Activated naive CD8-positive, alpha-beta T cell treated with anti-CD3 and anti-CD28 coated beads, Interleukin-2, amount 10 ng/mL, durations not matched to agents 7 days and 5 days (primary cell): Measurements from ENCODE around the gene DMD. TPM values are rescaled to one million over a fixed set of nuclear protein-coding genes. Genes with fewer than 3 reads are reported as not detected.

ENCODE experiments used
- ATAC-seq: fragments of 150-1000 bp; cut with Tn5 transposase; one replicate; pipeline ENCODE4 v1.10.0; 2021; ENCODE audit warnings: low read depth, moderate library complexity
- POLR2A ChIA-PET: fragments of 350-600 bp; sonication (Branson Sonifier 250); formaldehyde crosslinking; loops from one replicate; lab custom pipeline; 2021; ENCODE audit warnings: antibody characterized with exemption; lab: Charles Lee
- DNase-seq: peaks from one replicate; pipeline ENCODE4 v3.0.0; 2021
- H3K27ac Mint-ChIP-seq: one replicate; pipeline ENCODE4 v1.8.0; 2022; ENCODE audit warnings: mild to moderate bottlenecking, mixed read lengths
- H3K27me3 Mint-ChIP-seq: one replicate; pipeline ENCODE4 v1.8.0; 2022; ENCODE audit warnings: mild to moderate bottlenecking, moderate library complexity, mixed read lengths
- H3K36me3 Mint-ChIP-seq: one replicate; pipeline ENCODE4 v1.8.0; 2021; ENCODE audit warnings: mild to moderate bottlenecking, mixed read lengths
- H3K4me1 Mint-ChIP-seq: one replicate; pipeline ENCODE4 v1.8.0; 2021; ENCODE audit warnings: mixed read lengths
- H3K4me3 Mint-ChIP-seq: one replicate; pipeline ENCODE4 v1.8.0; 2022; ENCODE audit warnings: mild to moderate bottlenecking, moderate library complexity, mixed read lengths
- H3K9me3 Mint-ChIP-seq: one replicate; pipeline ENCODE4 v1.8.0; 2021; ENCODE audit warnings: mixed read lengths
- total RNA-seq, 2 experiments: library from RNA; stranded (reverse); gene quantifications; one replicate each; pipeline ENCODE4 v1.2.3, GENCODE V29; 2021

Gene DMD
- total RNA-seq, 2 experiments from 2014 or later: 0.17 TPM; not detected in 1

GRCh38 chrX:32118832-32119231, 1092.5 kb downstream of the DMD start:
- POLR2A ChIA-PET: no interaction called here
- Mint-ChIP-seq H3K27ac (no peak overlapping the region), H3K4me3 (no peak overlapping the region), H3K27me3 (no peaks in the 10 kb centered on the region), H3K36me3 (no peaks in the 10 kb centered on the region), H3K4me1 (no peaks in the 10 kb centered on the region), H3K9me3 (no peaks in the 10 kb centered on the region)
- DNase-seq (no peak), ATAC-seq (no peak)

GRCh38 chrX:32116047-32116446, 1095.3 kb downstream of the DMD start:
- Mint-ChIP-seq H3K36me3 (no peaks in the 10 kb centered on the region), H3K4me1 (no peaks in the 10 kb centered on the region), H3K27me3 (no peaks in the 10 kb centered on the region), H3K9me3 (no peaks in the 10 kb centered on the region), H3K27ac (no peak overlapping the region), H3K4me3 (no peak overlapping the region)
- no peak for DNase-seq
- ATAC-seq: no peak
- POLR2A ChIA-PET: no interaction called here

- no peak overlapping the region for H3K4me3 Mint-ChIP-seq
- H3K27me3 Mint-ChIP-seq: no peaks in the 10 kb centered on the region
- no peaks in the 10 kb centered on the region for H3K36me3 Mint-ChIP-seq
- DNase-seq: no peak
- no peak overlapping the region for H3K27ac Mint-ChIP-seq
- H3K4me1 Mint-ChIP-seq: no peaks in the 10 kb centered on the region
- POLR2A ChIA-PET: no interaction called here
- no peaks in the 10 kb centered on the region for H3K9me3 Mint-ChIP-seq
- no peak for ATAC-seq
These were observed 1123.7 kb downstream of the DMD start for GRCh38 chrX:32087663-32088062.

- Mint-ChIP-seq H3K9me3 (no peaks in the 10 kb centered on the region), H3K27ac (no peak overlapping the region), H3K27me3 (no peaks in the 10 kb centered on the region), H3K4me3 (no peak overlapping the region), H3K4me1 (no peaks in the 10 kb centered on the region), H3K36me3 (no peaks in the 10 kb centered on the region)
- POLR2A ChIA-PET: no interaction called here
- ATAC-seq: no peak
- DNase-seq: no peak
These were observed 1126.6 kb downstream of the DMD start for GRCh38 chrX:32084757-32085156.

GRCh38 chrX:32048285-32048684, 1163.1 kb downstream of the DMD start:
- Mint-ChIP-seq H3K9me3 (no peaks in the 10 kb centered on the region), H3K4me1 (no peaks in the 10 kb centered on the region), H3K27ac (no peak overlapping the region), H3K4me3 (no peak overlapping the region), H3K27me3 (no peaks in the 10 kb centered on the region), H3K36me3 (no peaks in the 10 kb centered on the region)
- ATAC-seq (no peak), DNase-seq (no peak)
- POLR2A ChIA-PET: no interaction called here

DNA sequence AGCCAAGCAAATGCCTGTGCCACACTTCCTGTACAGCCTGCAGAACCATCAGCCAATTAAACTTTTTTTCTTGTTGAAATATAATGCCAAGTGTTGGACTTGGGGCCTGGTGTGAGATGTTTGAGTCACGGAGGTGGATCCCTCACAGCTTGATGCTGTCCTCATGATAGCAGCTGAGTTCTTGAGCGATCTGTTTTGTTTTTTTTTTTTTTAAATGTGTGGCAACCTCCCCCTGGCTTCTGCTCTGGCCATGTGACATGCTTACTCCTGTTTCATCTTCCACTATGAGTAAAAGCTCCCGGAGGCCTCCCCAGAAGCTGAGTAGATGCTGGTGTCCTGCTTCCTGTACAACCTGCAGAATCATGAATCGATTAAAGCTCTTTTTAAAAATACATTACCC, 1166.2 kb downstream of the DMD start:
- DNase-seq (no peak), ATAC-seq (no peak)
- Mint-ChIP-seq H3K27ac (no peak overlapping the region), H3K27me3 (no peaks in the 10 kb centered on the region), H3K4me3 (no peak overlapping the region), H3K9me3 (no peaks in the 10 kb centered on the region), H3K36me3 (no peaks in the 10 kb centered on the region), H3K4me1 (no peaks in the 10 kb centered on the region)
- POLR2A ChIA-PET: no interaction called here

- POLR2A ChIA-PET: no interaction called here
- no peak overlapping the region for H3K27ac Mint-ChIP-seq
- no peaks in the 10 kb centered on the region for H3K4me1 Mint-ChIP-seq
- no peak for ATAC-seq
- DNase-seq: no peak
- H3K4me3 Mint-ChIP-seq: no peak overlapping the region
- no peaks in the 10 kb centered on the region for H3K9me3 Mint-ChIP-seq
- H3K36me3 Mint-ChIP-seq: no peaks in the 10 kb centered on the region
- no peaks in the 10 kb centered on the region for H3K27me3 Mint-ChIP-seq
These were observed 1170.2 kb downstream of the DMD start for GRCh38 chrX:32041181-32041580.

GRCh38 chrX:32026772-32027171, 1184.6 kb downstream of the DMD start:
- no peaks in the 10 kb centered on the region for H3K4me1 Mint-ChIP-seq
- no peak overlapping the region for H3K27ac Mint-ChIP-seq
- ATAC-seq: no peak
- POLR2A ChIA-PET: no interaction called here
- no peak for DNase-seq
- no peaks in the 10 kb centered on the region for H3K36me3 Mint-ChIP-seq
- H3K4me3 Mint-ChIP-seq: no peak overlapping the region
- no peaks in the 10 kb centered on the region for H3K27me3 Mint-ChIP-seq
- H3K9me3 Mint-ChIP-seq: peaks cover 2% of the 10 kb centered on the region

- POLR2A ChIA-PET: no interaction called here
- ATAC-seq (no peak), DNase-seq (no peak)
- H3K36me3 Mint-ChIP-seq: no peaks in the 10 kb centered on the region
- peaks cover 2% of the 10 kb centered on the region for H3K9me3 Mint-ChIP-seq
- H3K4me1 Mint-ChIP-seq: no peaks in the 10 kb centered on the region
- no peak overlapping the region for H3K27ac Mint-ChIP-seq
- no peak overlapping the region for H3K4me3 Mint-ChIP-seq
- H3K27me3 Mint-ChIP-seq: no peaks in the 10 kb centered on the region
These were observed 1187.3 kb downstream of the DMD start for GRCh38 chrX:32024072-32024471.

DNA sequence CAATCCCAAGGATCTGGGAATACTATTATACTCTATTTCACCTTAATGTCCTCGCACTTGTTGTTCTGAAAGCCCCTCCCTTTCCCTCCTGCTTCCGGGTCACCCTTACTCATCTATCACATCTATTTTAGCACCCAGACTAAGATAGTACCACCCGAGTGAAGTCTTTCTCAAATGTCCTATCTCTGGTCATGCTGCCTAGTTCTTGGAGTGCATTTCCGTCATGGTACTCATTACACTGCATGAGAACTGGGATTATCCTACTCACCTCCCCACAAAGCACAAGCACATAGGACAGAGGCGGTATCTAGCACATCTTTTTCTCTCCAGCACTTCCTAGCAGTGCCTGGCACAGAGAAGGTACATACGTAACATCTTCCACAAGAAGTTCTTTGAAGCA, 1195.2 kb downstream of the DMD start:
- POLR2A ChIA-PET: no interaction called here
- H3K36me3 Mint-ChIP-seq: no peaks in the 10 kb centered on the region
- H3K27me3 Mint-ChIP-seq: no peaks in the 10 kb centered on the region
- DNase-seq (no peak), ATAC-seq (no peak)
- H3K4me1 Mint-ChIP-seq: no peaks in the 10 kb centered on the region
- H3K9me3 Mint-ChIP-seq: no peaks in the 10 kb centered on the region
- no peak overlapping the region for H3K27ac Mint-ChIP-seq
- H3K4me3 Mint-ChIP-seq: no peak overlapping the region

GRCh38 chrX:32010948-32011347, 1200.4 kb downstream of the DMD start:
- no peaks in the 10 kb centered on the region for H3K36me3 Mint-ChIP-seq
- H3K4me3 Mint-ChIP-seq: no peak overlapping the region
- ATAC-seq: no peak
- DNase-seq: no peak
- no peaks in the 10 kb centered on the region for H3K27me3 Mint-ChIP-seq
- POLR2A ChIA-PET: no interaction called here
- H3K4me1 Mint-ChIP-seq: no peaks in the 10 kb centered on the region
- no peak overlapping the region for H3K27ac Mint-ChIP-seq
- no peaks in the 10 kb centered on the region for H3K9me3 Mint-ChIP-seq

GRCh38 chrX:32010212-32010611, 1201.1 kb downstream of the DMD start:
- ATAC-seq: no peak
- POLR2A ChIA-PET: no interaction called here

DNA sequence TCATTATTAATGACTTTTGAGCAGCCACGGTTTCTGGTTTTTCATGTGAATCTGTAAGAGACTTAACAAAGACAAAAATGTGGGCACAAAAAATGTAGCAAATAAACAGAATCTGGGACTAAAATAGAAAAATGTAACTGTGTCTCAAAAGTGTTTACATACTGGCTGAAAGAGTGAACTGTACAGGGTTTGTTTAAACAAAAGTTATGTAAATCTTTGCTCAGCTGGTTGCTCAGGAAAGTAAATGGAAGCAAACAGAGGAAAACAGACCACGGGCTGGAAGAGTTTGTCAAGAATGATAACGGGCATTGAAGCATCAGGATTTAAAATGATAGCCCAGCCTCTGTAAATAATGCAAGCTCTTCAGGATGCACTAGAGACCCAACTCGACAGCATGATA, 1217.7 kb downstream of the DMD start:
- Mint-ChIP-seq H3K9me3 (no peaks in the 10 kb centered on the region), H3K4me3 (no peak overlapping the region), H3K27ac (no peak overlapping the region), H3K4me1 (no peaks in the 10 kb centered on the region), H3K36me3 (no peaks in the 10 kb centered on the region), H3K27me3 (no peaks in the 10 kb centered on the region)
- DNase-seq (no peak), ATAC-seq (no peak)
- POLR2A ChIA-PET: no interaction called here

More at GRCh38 chrX:32010212-32010611, 1201.1 kb downstream of the DMD start:
- H3K4me3 Mint-ChIP-seq: no peak overlapping the region
- DNase-seq: no peak
- H3K27ac Mint-ChIP-seq: no peak overlapping the region
- H3K36me3 Mint-ChIP-seq: no peaks in the 10 kb centered on the region
- no peaks in the 10 kb centered on the region for H3K4me1 Mint-ChIP-seq
- H3K27me3 Mint-ChIP-seq: no peaks in the 10 kb centered on the region
- H3K9me3 Mint-ChIP-seq: no peaks in the 10 kb centered on the region

DNA sequence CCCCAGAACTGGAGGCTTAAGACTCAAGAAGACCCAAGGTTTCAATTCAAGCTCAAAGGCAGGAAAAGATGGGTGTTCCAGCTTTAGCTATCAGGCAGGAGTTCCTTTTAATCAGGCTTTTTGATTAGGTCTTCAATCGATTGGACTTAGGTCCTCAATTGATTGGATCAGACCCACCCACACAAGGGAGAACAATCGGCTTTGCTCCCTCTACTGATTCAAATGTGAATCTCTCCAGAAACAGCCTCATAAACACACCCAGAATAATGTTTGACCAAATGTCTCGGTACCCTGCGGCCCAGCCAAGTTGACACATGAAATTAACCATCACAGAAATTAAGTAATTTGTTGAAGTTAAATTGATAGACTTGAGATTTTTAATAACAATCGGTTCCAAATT, 1222.4 kb downstream of the DMD start:
- no peak overlapping the region for H3K4me3 Mint-ChIP-seq
- no peak overlapping the region for H3K27ac Mint-ChIP-seq
- no peak for DNase-seq
- H3K27me3 Mint-ChIP-seq: no peaks in the 10 kb centered on the region
- no peaks in the 10 kb centered on the region for H3K36me3 Mint-ChIP-seq
- H3K9me3 Mint-ChIP-seq: peaks cover 2% of the 10 kb centered on the region
- no peak for ATAC-seq
- POLR2A ChIA-PET: no interaction called here
- no peaks in the 10 kb centered on the region for H3K4me1 Mint-ChIP-seq

GRCh38 chrX:31981546-31982062, 1229.7 kb downstream of the DMD start:
- no peaks in the 10 kb centered on the region for H3K9me3 Mint-ChIP-seq
- no peaks in the 10 kb centered on the region for H3K4me1 Mint-ChIP-seq
- ATAC-seq (no peak), DNase-seq (no peak)
- no peak overlapping the region for H3K4me3 Mint-ChIP-seq
- no peak overlapping the region for H3K27ac Mint-ChIP-seq
- POLR2A ChIA-PET: no interaction called here
- H3K36me3 Mint-ChIP-seq: no peaks in the 10 kb centered on the region
- no peaks in the 10 kb centered on the region for H3K27me3 Mint-ChIP-seq
